H1 (cell line): Measurements from ENCODE around the gene SPPL2B.

Experiments
- CREB1 ChIP-seq: IDR thresholded peaks from 2 replicates; pipeline ENCODE4 v1.6.1; 2012; ENCODE audit warnings: inconsistent platforms
- CTCF ChIP-seq, 3 experiments: IDR thresholded peaks; 1 replicate in 2 of 3; 2 replicates in 1 of 3; pipeline versions ENCODE4 v1.5.1 to v1.6.1; 2011; ENCODE audit warnings: low read length in 3 of 3, mild to moderate bottlenecking in 3 of 3, inconsistent platforms in 2 of 3, low read depth in 1 of 3, moderate library complexity in 1 of 3; ENCODE audit not compliant: insufficient read depth in 1 of 3; ENCODE audit errors: control extremely low read depth in 1 of 3
- EGR1 ChIP-seq: IDR thresholded peaks from 2 replicates; pipeline ENCODE4 v1.6.1; 2011; ENCODE audit warnings: low read depth, low read length, borderline replicate concordance
- GABPA ChIP-seq: IDR thresholded peaks from 2 replicates; pipeline ENCODE4 v1.6.1; 2011; ENCODE audit warnings: mild to moderate bottlenecking, low read length, moderate library complexity, borderline replicate concordance; ENCODE audit not compliant: insufficient read depth
- SP1 ChIP-seq: IDR thresholded peaks from 2 replicates; pipeline ENCODE4 v1.6.1; 2011; ENCODE audit warnings: low read depth, low read length

- TF ChIP-seq GABPA, result no peak
- TF ChIP-seq EGR1, result no peak
- no peak for TF ChIP-seq CTCF (IDR thresholded peaks at IDR 0.05; ENCODE audit: control extremely low read depth in 1 of 3, insufficient read depth in 1 of 3, low read depth in 1 of 3, low read length in 3 of 3)
- no peak for TF ChIP-seq SP1
- no peak for TF ChIP-seq CREB1
These were observed 15.0 kb downstream of the SPPL2B start for GRCh38 chr19:2343289-2343982.
